Measurements from ENCODE around the gene RBM15B. TPM values are rescaled to one million over a fixed set of nuclear protein-coding genes. Genes with fewer than 3 reads are reported as not detected.

RBM15B gene
- total RNA-seq, 1 experiment from 2014 or later: 17.1 TPM

DNA sequence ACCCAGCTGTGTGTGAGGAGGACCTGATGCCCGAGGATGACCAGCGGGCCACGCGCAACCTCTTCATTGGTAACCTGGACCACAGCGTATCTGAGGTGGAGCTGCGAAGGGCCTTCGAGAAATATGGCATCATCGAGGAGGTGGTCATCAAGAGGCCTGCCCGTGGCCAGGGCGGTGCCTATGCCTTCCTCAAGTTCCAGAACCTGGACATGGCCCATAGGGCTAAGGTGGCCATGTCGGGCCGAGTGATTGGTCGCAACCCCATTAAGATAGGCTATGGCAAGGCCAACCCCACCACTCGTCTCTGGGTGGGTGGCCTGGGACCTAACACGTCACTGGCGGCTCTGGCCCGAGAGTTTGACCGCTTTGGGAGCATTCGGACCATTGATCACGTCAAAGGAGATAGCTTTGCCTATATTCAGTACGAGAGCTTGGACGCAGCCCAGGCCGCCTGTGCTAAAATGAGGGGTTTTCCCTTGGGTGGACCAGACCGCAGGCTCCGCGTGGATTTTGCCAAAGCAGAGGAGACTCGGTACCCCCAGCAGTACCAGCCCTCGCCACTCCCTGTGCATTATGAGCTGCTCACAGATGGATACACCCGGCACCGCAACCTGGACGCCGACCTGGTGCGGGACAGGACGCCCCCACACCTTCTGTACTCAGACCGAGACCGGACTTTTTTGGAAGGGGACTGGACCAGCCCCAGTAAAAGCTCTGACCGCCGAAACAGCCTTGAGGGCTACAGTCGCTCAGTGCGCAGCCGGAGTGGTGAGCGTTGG, 1.5 kb downstream of the RBM15B start:
- Histone ChIP-seq H3K9me3 (ENCODE audit: low read length) (no peaks in the 10 kb centered on the region), H3K79me2 (ENCODE audit: low read length) (peaks cover 59% of the 10 kb centered on the region), H3K9ac (ENCODE audit: low read length) (peak overlapping the region; percentile 96), H3K4me1 (ENCODE audit: low read length) (peaks cover 52% of the 10 kb centered on the region), H2AFZ (ENCODE audit: low read length) (no peak overlapping the region), H3K27me3 (ENCODE audit: low read length) (no peaks in the 10 kb centered on the region), H3K4me3 (ENCODE audit: low read length) (peak overlapping the region; percentile 81), H3K36me3 (ENCODE audit: insufficient read depth, low read length) (peaks cover 46% of the 10 kb centered on the region; the same call in 1 of the 2 replicates), H3K4me2 (ENCODE audit: low read depth, low read length, poor library complexity, severe bottlenecking) (peak overlapping the region; percentile 85), H3K9me2 (replicated peaks; ENCODE audit: insufficient read depth, low read length) (no peaks in the 10 kb centered on the region), H4K20me1 (ENCODE audit: insufficient read depth, low read depth, low read length) (peaks cover 23% of the 10 kb centered on the region), H3K27ac (ENCODE audit: low read length) (no peak overlapping the region)
- no peak for DNase-seq

DNA sequence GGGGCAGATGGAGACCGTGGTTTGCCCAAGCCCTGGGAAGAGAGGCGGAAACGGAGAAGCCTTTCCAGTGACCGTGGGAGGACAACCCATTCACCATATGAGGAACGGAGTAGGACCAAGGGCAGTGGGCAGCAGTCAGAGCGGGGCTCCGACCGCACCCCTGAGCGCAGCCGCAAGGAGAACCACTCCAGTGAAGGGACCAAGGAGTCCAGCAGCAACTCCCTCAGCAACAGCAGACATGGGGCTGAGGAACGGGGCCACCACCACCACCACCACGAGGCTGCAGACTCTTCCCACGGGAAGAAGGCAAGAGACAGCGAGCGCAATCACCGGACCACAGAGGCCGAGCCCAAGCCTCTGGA, 2.0 kb downstream of the RBM15B start:
- Histone ChIP-seq H2AFZ (ENCODE audit: low read length) (no peak overlapping the region), H3K4me3 (ENCODE audit: low read length) (no peak overlapping the region), H3K27ac (ENCODE audit: low read length) (no peak overlapping the region), H3K9me2 (replicated peaks; ENCODE audit: insufficient read depth, low read length) (no peaks in the 10 kb centered on the region), H3K9ac (ENCODE audit: low read length) (no peak overlapping the region), H3K4me2 (ENCODE audit: low read depth, low read length, poor library complexity, severe bottlenecking) (peak overlapping the region; percentile 85), H4K20me1 (ENCODE audit: insufficient read depth, low read depth, low read length) (peaks cover 23% of the 10 kb centered on the region), H3K27me3 (ENCODE audit: low read length) (no peaks in the 10 kb centered on the region), H3K4me1 (ENCODE audit: low read length) (peaks cover 46% of the 10 kb centered on the region), H3K36me3 (ENCODE audit: insufficient read depth, low read length) (peaks cover 43% of the 10 kb centered on the region; the same call in 1 of the 2 replicates), H3K79me2 (ENCODE audit: low read length) (peaks cover 56% of the 10 kb centered on the region), H3K9me3 (ENCODE audit: low read length) (no peaks in the 10 kb centered on the region)
- DNase-seq: no peak

DNA sequence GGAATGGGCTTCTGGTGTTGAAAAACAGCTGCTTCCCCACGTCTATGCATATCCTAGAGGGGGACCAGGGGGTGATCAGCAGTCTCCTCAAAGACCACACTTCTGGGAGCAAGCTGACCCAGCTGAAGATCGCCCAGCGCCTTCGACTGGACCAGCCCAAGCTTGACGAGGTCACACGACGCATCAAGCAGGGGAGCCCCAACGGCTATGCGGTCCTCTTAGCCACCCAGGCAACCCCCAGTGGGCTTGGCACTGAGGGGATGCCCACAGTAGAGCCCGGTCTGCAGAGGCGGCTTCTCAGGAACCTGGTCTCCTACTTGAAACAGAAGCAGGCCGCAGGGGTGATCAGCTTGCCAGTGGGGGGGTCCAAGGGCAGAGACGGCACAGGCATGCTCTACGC, 2.5 kb downstream of the RBM15B start:
- Histone ChIP-seq H3K36me3 (ENCODE audit: insufficient read depth, low read length) (peaks cover 43% of the 10 kb centered on the region; the same call in 1 of the 2 replicates), H3K79me2 (ENCODE audit: low read length) (peaks cover 56% of the 10 kb centered on the region), H3K4me3 (ENCODE audit: low read length) (no peak overlapping the region), H3K27me3 (ENCODE audit: low read length) (no peaks in the 10 kb centered on the region), H2AFZ (ENCODE audit: low read length) (no peak overlapping the region), H4K20me1 (ENCODE audit: insufficient read depth, low read depth, low read length) (peaks cover 23% of the 10 kb centered on the region), H3K4me1 (ENCODE audit: low read length) (peaks cover 41% of the 10 kb centered on the region), H3K9me2 (replicated peaks; ENCODE audit: insufficient read depth, low read length) (no peaks in the 10 kb centered on the region), H3K9ac (ENCODE audit: low read length) (no peak overlapping the region), H3K9me3 (ENCODE audit: low read length) (no peaks in the 10 kb centered on the region), H3K27ac (ENCODE audit: low read length) (no peak overlapping the region), H3K4me2 (ENCODE audit: low read depth, low read length, poor library complexity, severe bottlenecking) (no peak overlapping the region)
- no peak for DNase-seq

DNA sequence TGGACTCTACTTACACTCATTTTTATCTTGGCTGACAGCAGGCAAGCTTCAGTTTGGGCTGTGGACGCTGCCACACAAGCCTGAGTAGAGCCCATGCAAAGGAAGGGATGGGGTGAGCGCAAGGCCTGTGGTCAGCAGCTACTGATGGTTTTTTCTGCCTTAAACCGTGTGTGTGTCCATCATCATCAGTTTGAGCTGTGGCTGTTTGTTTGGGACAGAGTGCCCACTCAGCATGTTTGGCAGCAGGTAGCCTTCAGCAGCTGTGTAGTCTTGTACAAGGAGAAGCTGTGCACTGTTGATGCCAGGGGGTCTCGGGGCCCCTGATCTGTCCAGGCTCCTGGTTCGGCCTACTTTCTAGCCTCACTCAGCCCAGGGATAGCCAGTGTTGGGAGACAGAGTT, 3.5 kb downstream of the RBM15B start:
- no peaks in the 10 kb centered on the region for H3K27me3 ChIP-seq (ENCODE audit: low read length)
- no peak for DNase-seq
- H4K20me1 ChIP-seq (ENCODE audit: insufficient read depth, low read depth, low read length): peaks cover 21% of the 10 kb centered on the region
- H3K4me1 ChIP-seq (ENCODE audit: low read length): peaks cover 32% of the 10 kb centered on the region
- H3K36me3 ChIP-seq (ENCODE audit: insufficient read depth, low read length): peaks cover 43% of the 10 kb centered on the region; the same call in 1 of the 2 replicates
- peaks cover 56% of the 10 kb centered on the region for H3K79me2 ChIP-seq (ENCODE audit: low read length)
- H3K9me3 ChIP-seq (ENCODE audit: low read length): no peaks in the 10 kb centered on the region
- H3K27ac ChIP-seq (ENCODE audit: low read length): no peak overlapping the region
- H3K4me3 ChIP-seq (ENCODE audit: low read length): no peak overlapping the region
- H3K9me2 ChIP-seq (replicated peaks; ENCODE audit: insufficient read depth, low read length): no peaks in the 10 kb centered on the region
- no peak overlapping the region for H2AFZ ChIP-seq (ENCODE audit: low read length)
- no peak overlapping the region for H3K4me2 ChIP-seq (ENCODE audit: low read depth, low read length, poor library complexity, severe bottlenecking)
- no peak overlapping the region for H3K9ac ChIP-seq (ENCODE audit: low read length)

DNA sequence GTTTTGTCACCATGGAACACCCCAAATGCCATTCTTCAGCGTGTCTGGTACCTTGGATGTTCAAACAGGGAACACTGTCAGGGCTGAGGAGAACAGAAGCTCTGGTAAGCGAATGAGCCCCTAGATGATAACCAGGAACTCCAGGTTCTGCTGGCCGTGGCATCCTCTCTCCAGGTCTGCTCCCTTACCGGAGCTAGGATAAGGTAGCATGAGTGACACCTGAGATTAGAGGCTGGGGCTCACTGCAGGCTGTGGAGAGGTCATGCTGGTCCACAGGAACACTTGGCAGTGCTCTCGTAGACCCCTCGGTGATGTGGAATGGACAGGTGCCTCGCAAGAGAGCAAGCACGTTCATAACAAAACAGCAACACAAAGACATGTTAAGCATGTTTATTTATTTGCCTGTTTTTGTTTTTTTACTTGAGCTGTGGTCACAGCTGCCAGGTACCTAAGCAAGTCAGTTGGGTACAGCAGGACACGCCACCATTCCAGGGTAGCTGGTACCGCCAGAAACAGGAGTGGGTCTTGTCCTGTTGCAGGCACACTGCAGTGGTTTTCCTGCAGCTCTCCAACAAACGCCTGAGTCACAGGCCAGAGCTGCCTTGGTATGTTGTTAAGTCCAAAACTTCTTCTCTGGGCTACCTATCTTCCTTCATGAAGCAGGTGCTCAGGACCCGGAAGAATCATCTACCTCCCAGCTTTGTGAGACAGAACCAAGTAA, 4.6 kb downstream of the RBM15B start:
- no peak overlapping the region for H3K4me2 ChIP-seq (ENCODE audit: low read depth, low read length, poor library complexity, severe bottlenecking)
- peaks cover 56% of the 10 kb centered on the region for H3K79me2 ChIP-seq (ENCODE audit: low read length)
- H3K36me3 ChIP-seq (ENCODE audit: insufficient read depth, low read length): peaks cover 43% of the 10 kb centered on the region; the same call in 1 of the 2 replicates
- H3K9me2 ChIP-seq (replicated peaks; ENCODE audit: insufficient read depth, low read length): no peaks in the 10 kb centered on the region
- no peaks in the 10 kb centered on the region for H3K9me3 ChIP-seq (ENCODE audit: low read length)
- H3K9ac ChIP-seq (ENCODE audit: low read length): no peak overlapping the region
- no peaks in the 10 kb centered on the region for H3K27me3 ChIP-seq (ENCODE audit: low read length)
- peak; percentile 34 for DNase-seq
- no peak overlapping the region for H2AFZ ChIP-seq (ENCODE audit: low read length)
- no peak overlapping the region for H3K27ac ChIP-seq (ENCODE audit: low read length)
- H3K4me1 ChIP-seq (ENCODE audit: low read length): peaks cover 20% of the 10 kb centered on the region
- no peak overlapping the region for H3K4me3 ChIP-seq (ENCODE audit: low read length)
- peaks cover 20% of the 10 kb centered on the region for H4K20me1 ChIP-seq (ENCODE audit: insufficient read depth, low read depth, low read length)

DNA sequence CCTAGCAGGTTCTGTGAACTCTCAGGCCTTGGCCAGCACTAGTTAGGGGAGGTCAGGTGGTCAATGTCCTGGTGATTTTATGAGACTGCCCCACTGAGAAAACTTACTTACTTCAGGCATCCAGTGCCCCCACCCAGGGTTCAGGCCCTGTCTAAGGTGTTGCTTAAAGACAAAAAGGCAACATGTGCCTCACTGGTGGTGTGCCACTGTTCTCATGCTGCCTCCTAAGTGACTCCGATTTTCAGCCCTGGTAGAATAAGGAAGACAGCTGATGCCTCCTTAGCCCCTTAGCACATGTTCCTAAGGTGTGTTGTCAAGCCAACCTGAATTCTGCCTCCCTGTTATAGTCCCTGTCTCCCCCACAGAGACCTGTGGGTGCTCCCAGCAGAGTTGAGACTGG, 5.3 kb downstream of the RBM15B start:
- Histone ChIP-seq H4K20me1 (ENCODE audit: insufficient read depth, low read depth, low read length) (peaks cover 20% of the 10 kb centered on the region), H3K4me3 (ENCODE audit: low read length) (no peak overlapping the region), H3K79me2 (ENCODE audit: low read length) (peaks cover 56% of the 10 kb centered on the region), H3K4me1 (ENCODE audit: low read length) (peaks cover 19% of the 10 kb centered on the region), H3K27me3 (ENCODE audit: low read length) (no peaks in the 10 kb centered on the region), H3K9me3 (ENCODE audit: low read length) (no peaks in the 10 kb centered on the region), H3K9ac (ENCODE audit: low read length) (no peak overlapping the region), H3K36me3 (ENCODE audit: insufficient read depth, low read length) (peaks cover 46% of the 10 kb centered on the region; the same call in 1 of the 2 replicates), H3K4me2 (ENCODE audit: low read depth, low read length, poor library complexity, severe bottlenecking) (no peak overlapping the region), H2AFZ (ENCODE audit: low read length) (no peak overlapping the region), H3K27ac (ENCODE audit: low read length) (0 out of 2 replicates have a peak overlapping the region, but pooled peaks have one; percentile 3), H3K9me2 (replicated peaks; ENCODE audit: insufficient read depth, low read length) (no peaks in the 10 kb centered on the region)
- peak; percentile 39 for DNase-seq

DNA sequence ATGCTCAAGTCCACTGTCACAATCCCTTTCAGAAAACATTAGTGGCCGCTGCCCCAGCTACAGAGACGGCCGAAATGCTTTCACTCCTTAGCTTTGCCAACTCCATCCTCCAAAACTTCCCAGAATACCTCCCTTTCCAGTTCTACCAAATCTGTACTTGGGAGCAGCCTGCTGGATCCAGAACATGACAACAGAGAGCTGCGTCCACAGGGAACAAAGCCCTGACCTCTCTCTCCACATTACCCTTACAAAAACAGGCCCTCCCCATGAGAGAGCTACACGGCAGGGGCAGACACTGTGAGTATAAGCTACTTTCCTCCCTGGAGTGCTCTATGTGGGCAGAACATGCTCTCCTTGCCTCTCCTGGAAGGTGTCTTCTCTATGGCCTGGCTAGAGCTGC, 6.3 kb downstream of the RBM15B start:
- no peak overlapping the region for H3K27ac ChIP-seq (ENCODE audit: low read length)
- peak; percentile 38 for DNase-seq
- H3K79me2 ChIP-seq (ENCODE audit: low read length): peaks cover 48% of the 10 kb centered on the region
- no peak overlapping the region for H3K4me3 ChIP-seq (ENCODE audit: low read length)
- peaks cover 16% of the 10 kb centered on the region for H4K20me1 ChIP-seq (ENCODE audit: insufficient read depth, low read depth, low read length)
- H3K27me3 ChIP-seq (ENCODE audit: low read length): no peaks in the 10 kb centered on the region
- no peaks in the 10 kb centered on the region for H3K9me2 ChIP-seq (replicated peaks; ENCODE audit: insufficient read depth, low read length)
- H3K36me3 ChIP-seq (ENCODE audit: insufficient read depth, low read length): peaks cover 46% of the 10 kb centered on the region; the same call in 1 of the 2 replicates
- H3K9me3 ChIP-seq (ENCODE audit: low read length): no peaks in the 10 kb centered on the region
- no peak overlapping the region for H3K9ac ChIP-seq (ENCODE audit: low read length)
- H3K4me1 ChIP-seq (ENCODE audit: low read length): peaks cover 20% of the 10 kb centered on the region
- H3K4me2 ChIP-seq (ENCODE audit: low read depth, low read length, poor library complexity, severe bottlenecking): no peak overlapping the region
- no peak overlapping the region for H2AFZ ChIP-seq (ENCODE audit: low read length)

DNA sequence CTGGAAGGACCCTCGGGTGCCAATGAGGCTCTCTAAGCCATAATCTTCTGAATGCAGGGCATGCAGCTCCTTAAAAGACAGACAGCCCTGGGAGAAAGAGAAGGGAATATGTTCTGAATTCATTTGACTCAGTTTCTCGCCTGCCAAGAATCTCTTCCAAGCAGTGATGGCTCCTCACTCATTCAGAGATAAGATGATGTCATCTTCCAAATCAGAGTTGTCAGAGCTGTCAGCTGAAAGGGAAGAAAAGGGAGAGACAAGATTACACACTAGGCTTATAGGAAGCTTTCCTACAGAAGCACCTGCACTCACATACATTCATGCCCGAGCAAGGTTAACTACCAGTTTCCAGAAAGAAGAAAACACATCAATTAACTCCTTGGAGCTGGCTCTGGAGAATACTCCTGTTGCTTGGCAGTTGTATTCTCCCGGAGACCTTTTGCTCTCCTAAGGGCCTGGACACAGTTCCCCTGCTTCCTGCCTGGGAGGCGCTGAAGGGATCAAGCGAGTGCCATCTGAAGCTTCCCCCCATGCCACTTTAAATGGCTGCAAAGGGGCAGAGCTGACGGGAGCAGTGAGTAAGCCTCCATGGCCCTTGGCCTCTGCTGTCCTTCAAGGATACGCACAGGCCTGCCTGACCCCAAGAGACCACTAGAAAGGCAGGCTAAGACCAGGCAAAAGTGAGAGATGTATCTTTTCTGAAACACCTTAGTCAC, 7.7 kb downstream of the RBM15B start:
- Histone ChIP-seq H3K9me3 (ENCODE audit: low read length) (no peaks in the 10 kb centered on the region), H3K36me3 (ENCODE audit: insufficient read depth, low read length) (peaks cover 43% of the 10 kb centered on the region; the same call in 1 of the 2 replicates), H3K79me2 (ENCODE audit: low read length) (peaks cover 34% of the 10 kb centered on the region), H3K4me3 (ENCODE audit: low read length) (no peak overlapping the region), H3K27ac (ENCODE audit: low read length) (no peak overlapping the region), H2AFZ (ENCODE audit: low read length) (no peak overlapping the region), H3K4me2 (ENCODE audit: low read depth, low read length, poor library complexity, severe bottlenecking) (no peak overlapping the region), H3K9ac (ENCODE audit: low read length) (no peak overlapping the region), H3K9me2 (replicated peaks; ENCODE audit: insufficient read depth, low read length) (no peaks in the 10 kb centered on the region), H3K27me3 (ENCODE audit: low read length) (no peaks in the 10 kb centered on the region), H3K4me1 (ENCODE audit: low read length) (peaks cover 13% of the 10 kb centered on the region), H4K20me1 (ENCODE audit: insufficient read depth, low read depth, low read length) (peaks cover 8% of the 10 kb centered on the region)
- no peak for DNase-seq

All from Karpas-422 (cell line).